ENCODE measurements around the gene LPXN.
A peak's percentile ranks its signal among the peaks of the same experiment; 100 is the strongest.

Gene LPXN

DNA sequence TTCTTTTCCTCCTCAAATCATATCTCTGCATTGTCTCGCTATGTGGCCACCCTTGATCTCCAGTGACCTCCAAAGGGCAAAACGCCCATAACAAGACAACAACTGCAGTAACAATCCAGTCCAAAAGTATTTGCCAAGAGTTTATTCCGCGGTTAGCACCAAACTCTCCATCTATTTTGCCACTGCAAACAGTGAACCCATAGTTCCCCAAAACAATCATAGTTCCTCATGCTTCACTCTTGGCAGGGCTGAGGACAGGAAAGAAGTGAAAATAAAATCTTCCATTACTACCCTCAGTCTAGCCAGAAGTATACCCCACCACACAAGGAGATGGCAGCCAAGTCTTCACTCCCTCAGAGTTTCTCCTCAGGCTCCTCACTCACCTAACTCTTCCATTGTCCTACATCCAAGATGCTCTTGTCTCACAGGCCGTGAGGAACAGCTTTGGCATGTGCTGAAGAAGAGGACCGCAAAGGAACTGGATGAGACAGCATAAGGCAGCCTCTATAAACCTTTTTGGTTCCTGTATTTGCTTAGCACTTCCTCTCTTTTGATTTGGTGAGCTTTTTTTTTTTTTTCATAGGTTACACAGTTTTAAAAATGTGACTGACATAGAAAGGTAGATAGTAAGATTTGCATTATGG, at the start of gene LPXN:
LPXN (minus strand) TSS at position 480 of the 644 bp plus-strand sequence; CDS start at position 396, 84 bp downstream.
- no peak for DNase-seq

GRCh38 chr11:58625086-58625485, 49.4 kb upstream of the LPXN start:
- no peak for DNase-seq

- no peak for DNase-seq
Observed at GRCh38 chr11:58622344-58622743, 46.7 kb upstream of the LPXN start, which contains the start of gene CNTF. CNTF (plus strand) TSS chr11:58622665; CDS start chr11:58622753, 88 bp downstream.

GRCh38 chr11:58621586-58622262, 46.1 kb upstream of the LPXN start:
- no peak for DNase-seq

DNA sequence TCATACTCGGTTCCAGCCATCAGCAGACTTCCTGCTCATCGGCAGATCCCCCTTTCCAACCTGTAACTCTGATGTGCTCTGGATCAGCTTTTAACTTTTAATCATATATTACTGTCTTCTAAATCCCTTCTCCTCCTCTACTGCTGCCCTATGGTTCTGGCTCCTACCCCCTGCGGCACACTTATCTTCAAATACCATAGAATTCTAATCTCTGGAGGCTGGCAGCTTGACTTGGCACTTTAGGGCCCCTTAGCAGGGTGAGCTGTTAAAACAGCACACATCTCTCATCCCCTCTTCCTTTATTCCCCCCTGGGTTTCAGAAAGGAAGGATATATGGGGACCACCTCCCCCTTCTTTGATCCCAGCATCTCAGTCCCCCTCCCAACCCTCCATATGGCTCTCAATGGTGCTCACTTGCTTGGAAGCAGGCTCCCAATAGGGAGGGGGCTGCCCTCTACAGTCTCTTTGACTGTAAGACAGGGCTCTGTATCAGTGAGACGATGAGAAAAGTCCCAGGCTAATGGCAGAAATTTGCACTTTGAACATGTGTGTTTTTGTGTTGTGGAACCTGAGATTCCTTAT, 42.4 kb upstream of the LPXN start:
- DNase-seq = no peak

- DNase-seq = no peak
Observed at GRCh38 chr11:58616594-58616993, 40.9 kb upstream of the LPXN start.

DNA sequence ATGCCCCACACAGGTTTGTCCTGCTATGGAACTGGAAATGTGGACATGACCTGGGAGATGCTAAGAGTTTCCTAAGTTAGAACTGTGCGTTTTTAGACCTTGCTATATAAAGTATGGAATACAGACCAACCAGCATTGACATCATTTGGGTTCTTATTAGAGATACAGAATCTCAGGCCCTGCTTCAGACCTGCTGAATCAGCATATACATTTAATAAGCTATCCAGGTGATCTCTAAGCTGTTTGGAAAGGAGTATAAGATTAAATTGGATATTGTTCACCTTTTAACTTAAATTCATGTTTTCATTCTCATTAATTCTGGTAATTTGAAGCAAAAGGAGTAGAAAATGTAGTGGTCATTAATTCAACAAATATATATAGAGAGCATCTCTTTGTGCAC, 39.9 kb upstream of the LPXN start:
- no peak for DNase-seq

- no peak for DNase-seq
Observed at GRCh38 chr11:58613228-58613627, 37.6 kb upstream of the LPXN start.

- no peak for DNase-seq
Observed at GRCh38 chr11:58609723-58610122, 34.1 kb upstream of the LPXN start.

DNA sequence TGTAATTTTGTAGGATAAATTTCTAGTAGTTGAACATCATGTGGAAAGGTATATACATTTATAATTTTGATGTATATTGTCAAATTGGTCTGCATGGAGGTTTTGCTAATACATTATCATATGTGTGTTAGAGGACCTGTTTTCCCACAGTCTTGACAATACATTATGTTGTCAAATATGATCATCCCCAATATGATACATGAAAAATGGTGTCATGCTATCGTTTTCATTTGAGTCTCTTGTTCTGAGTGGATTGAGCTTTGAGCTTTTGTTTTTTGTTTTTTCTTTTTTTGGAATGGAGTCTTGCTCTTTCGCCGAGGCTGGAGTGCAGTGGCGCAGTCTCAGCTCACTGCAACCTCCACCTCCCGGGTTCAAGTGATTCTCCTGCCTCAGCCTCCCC, 32.7 kb upstream of the LPXN start:
- no peak for DNase-seq

DNA sequence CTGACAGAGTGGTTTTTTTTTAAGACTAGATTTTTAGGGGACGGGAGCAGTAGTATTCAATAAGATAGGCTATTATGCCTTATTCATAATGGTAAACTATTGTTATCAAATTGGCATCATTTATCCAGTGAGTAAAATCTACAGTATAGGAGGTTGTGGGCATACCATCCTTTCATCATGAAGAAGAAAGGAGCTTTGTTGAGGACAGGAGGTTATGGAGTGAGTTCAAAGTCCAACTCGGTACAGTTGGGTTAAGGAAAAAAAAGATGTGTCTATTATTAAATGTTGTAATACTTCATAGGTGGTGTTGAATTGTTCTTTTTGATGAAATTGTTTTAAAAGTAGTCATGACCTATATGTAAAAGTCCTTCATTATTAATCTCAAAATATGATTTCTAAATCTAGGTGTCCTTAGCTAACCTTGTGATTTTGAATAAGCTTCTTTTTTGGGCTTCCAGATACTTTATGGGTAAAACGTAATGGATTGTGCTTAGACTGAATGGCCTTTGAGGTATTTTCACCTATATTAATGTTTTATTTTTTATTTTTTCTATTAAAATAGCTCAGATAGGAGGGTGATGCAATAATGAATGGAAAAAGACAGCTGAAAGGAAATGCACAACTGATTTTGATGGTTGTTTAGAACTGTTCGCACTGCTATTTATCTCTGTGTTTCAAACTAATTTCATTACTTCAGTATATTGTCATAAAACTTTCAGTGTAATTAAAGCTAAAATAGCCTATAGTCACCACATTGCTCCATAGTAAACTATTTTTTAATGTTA, 31.5 kb upstream of the LPXN start:
- DNase-seq = no peak

DNA sequence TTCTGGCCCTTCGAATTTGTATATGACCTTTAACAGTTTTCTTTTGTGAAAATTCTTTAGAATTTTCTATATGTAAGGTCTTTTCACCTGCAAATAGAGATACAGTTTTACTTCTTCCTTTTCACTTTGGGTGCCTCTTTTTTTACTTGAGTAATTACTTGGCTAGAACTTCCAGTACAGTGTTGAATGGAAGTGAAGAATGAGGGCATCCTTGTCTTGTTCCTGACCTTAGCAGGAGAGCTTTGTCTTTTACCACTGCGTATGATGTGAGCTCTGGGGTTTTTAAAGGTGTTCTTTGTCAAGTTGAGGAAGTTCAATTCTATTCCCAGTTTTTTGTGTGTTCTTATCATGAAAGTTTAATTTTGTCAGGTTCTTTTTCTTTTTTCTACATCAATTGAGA, 24.9 kb upstream of the LPXN start:
- DNase-seq = no peak

GRCh38 chr11:58597486-58598144, 22.0 kb upstream of the LPXN start:
- DNase-seq = no peak

GRCh38 chr11:58596621-58597020, 21.0 kb upstream of the LPXN start:
- DNase-seq = no peak

- no peak for DNase-seq
Observed at GRCh38 chr11:58594826-58595225, 19.2 kb upstream of the LPXN start.

GRCh38 chr11:58592760-58593472, 17.3 kb upstream of the LPXN start:
- no peak for DNase-seq

DNA sequence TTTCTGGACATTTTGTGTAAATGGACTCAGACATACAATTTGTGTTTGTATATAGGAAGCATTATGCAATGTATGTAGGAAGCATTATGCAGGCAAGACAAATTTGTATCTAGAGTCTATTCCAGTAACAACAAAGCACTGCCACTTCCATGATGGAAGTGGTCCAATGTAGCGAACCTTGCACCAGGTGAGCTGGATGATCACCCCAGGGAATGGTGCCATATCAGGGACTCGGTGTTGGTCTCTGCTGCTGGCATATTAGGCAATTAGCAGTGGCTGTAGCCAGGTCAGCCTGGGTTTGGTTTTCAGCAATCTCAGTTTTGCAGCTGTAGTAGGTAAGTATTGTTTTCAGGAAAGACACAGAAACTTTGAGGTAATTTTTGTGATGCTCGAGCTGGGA, 16.0 kb upstream of the LPXN start:
- DNase-seq = no peak

- DNase-seq = no peak
Observed at GRCh38 chr11:58586998-58587397, 11.3 kb upstream of the LPXN start.

GRCh38 chr11:58582437-58582836, 6.8 kb upstream of the LPXN start:
- DNase-seq = no peak

GRCh38 chr11:58580311-58580710, 4.7 kb upstream of the LPXN start:
- DNase-seq = no peak

GRCh38 chr11:58579192-58580129, 3.8 kb upstream of the LPXN start:
- DNase-seq = peak; percentile 64 to 65
